Right cardiac atrium (tissue), 5 donors: Measurements from ENCODE around the gene CPXM1. TPM values are rescaled to one million over a fixed set of nuclear protein-coding genes. Genes with fewer than 3 reads are reported as not detected.

Experiments
- ATAC-seq, 2 donors: fragments of 200-7000 bp; cut with Tn5 transposase; one replicate each; pipeline versions ENCODE4 v1.8.0 to v1.9.1; 2020; ENCODE audit warnings: moderate library complexity in 2 of 2, mild to moderate bottlenecking in 1 of 2
- DNase-seq, 3 donors: peaks; one replicate each; pipeline ENCODE4 v3.0.0-alpha.2; 2020
- H3K27ac ChIP-seq: one replicate; pipeline ENCODE4 v1.5.1; 2013; ENCODE audit warnings: mild to moderate bottlenecking, low read length, control low read depth, moderate library complexity
- H3K27me3 ChIP-seq: one replicate; pipeline ENCODE4 v1.6.1; 2013; ENCODE audit not compliant: control insufficient read depth, insufficient read depth
- H3K4me1 ChIP-seq: one replicate; pipeline ENCODE4 v1.6.1; 2013; ENCODE audit warnings: low read length; ENCODE audit not compliant: control insufficient read depth, insufficient read depth
- H3K4me3 ChIP-seq: one replicate; pipeline ENCODE4 v1.5.1; 2013; ENCODE audit warnings: low read length, control low read depth
- H3K9me3 ChIP-seq: one replicate; pipeline ENCODE4 v1.6.1; 2013; ENCODE audit warnings: low read length; ENCODE audit not compliant: control insufficient read depth
- WGBS: extraction: QIAGEN DNeasy Blood & Tissue Kit; methylation state at CpG from one replicate; pipeline ENCODE4 v1.1.7; 2013; 5-methylcytosine and 5-hydroxymethylcytosine counted together
- intact Hi-C, 4 donors: fragments of 100-400 bp; cut with DNase I; formaldehyde crosslinking; loops; one replicate each; pipeline versions ENCODE4 v1.11.0 to v1.14.0; 2022 to 2023
- polyA plus RNA-seq: library from polyadenylated mRNA; stranded (reverse); fragments of 200-250 nt; gene quantifications from one replicate; pipeline ENCODE4 v1.2.3, GENCODE V29; 2013
- total RNA-seq, 4 donors: library from RNA; stranded (reverse); fragmentation: NEBNext Ultra II Directional; extraction: Animal tissue kit (Norgen Biotek cat#: 25700); gene quantifications; one replicate each; pipeline ENCODE4 v1.2.1, GENCODE V29; 2021
- donor health status: healthy with polysubstance abuse.
- donor health status: DM: no; HTN: yes; CAD: no.
- donor health status: DM: no; HTN: no; CAD: no.
- donor health status: DM: no; HTN: yes; CAD: no; lungs with severe emphysema.
- donor health status: DM: yes; HTN: yes; CAD: no.

The CPXM1 gene
- total and polyA plus RNA-seq, 5 donors, result 0.53 to 3.0 (median 1.2) TPM

GRCh38 chr20:2752567-2753460 lies 47.6 kb downstream of the CPXM1 start:
- Histone ChIP-seq H3K9me3 (no peaks in the 10 kb centered on the region), H3K4me3 (peak overlapping the region; percentile 22), H3K4me1 (no peaks in the 10 kb centered on the region), H3K27ac (no peak overlapping the region), H3K27me3 (no peaks in the 10 kb centered on the region)
- ATAC-seq (no peak), DNase-seq (peak; percentile 44 to 72 (median 72))
- intact Hi-C loops, result loop anchor here in 1 of 4 donors (10.0 kb wide), 1 partner anchor 102 kb away; no protein-coding TSS in a partner anchor
- 7% methylated on average over 47 of the region's 47 CpGs for WGBS

- WGBS, result under 1% methylated on average over 93 of the region's 93 CpGs
- intact Hi-C loops, result loop anchor here in 1 of 4 donors (10.0 kb wide), 1 partner anchor 103 kb away; no protein-coding TSS in a partner anchor
- Histone ChIP-seq H3K9me3 (no peaks in the 10 kb centered on the region), H3K4me3 (peak overlapping the region; percentile 22), H3K4me1 (no peaks in the 10 kb centered on the region), H3K27ac (no peak overlapping the region), H3K27me3 (no peaks in the 10 kb centered on the region)
- ATAC-seq, result peak; percentile 2 to 6
- peak; percentile 32 to 73 (median 73) for DNase-seq
Measured at GRCh38 chr20:2751878-2752566, 48.4 kb downstream of the CPXM1 start.

GRCh38 chr20:2751347-2751877 lies 49.0 kb downstream of the CPXM1 start:
- intact Hi-C loops, result loop anchor here in 1 of 4 donors (10.0 kb wide), 1 partner anchor 103 kb away; no protein-coding TSS in a partner anchor
- Histone ChIP-seq H3K4me3 (peak overlapping the region; percentile 22), H3K4me1 (no peaks in the 10 kb centered on the region), H3K9me3 (no peaks in the 10 kb centered on the region), H3K27ac (no peak overlapping the region), H3K27me3 (no peaks in the 10 kb centered on the region)
- WGBS, result 3% methylated on average over 26 of the region's 26 CpGs
- DNase-seq (no peak), ATAC-seq (no peak)

GRCh38 chr20:2750491-2751251 lies 49.8 kb downstream of the CPXM1 start:
- Histone ChIP-seq H3K27ac (no peak overlapping the region), H3K9me3 (no peaks in the 10 kb centered on the region), H3K4me1 (no peaks in the 10 kb centered on the region), H3K4me3 (peak overlapping the region; percentile 22), H3K27me3 (no peaks in the 10 kb centered on the region)
- 4% methylated on average over 34 of the region's 34 CpGs for WGBS
- peak; percentile 70 to 72 (median 72) for DNase-seq
- peak; percentile 40 to 77 for ATAC-seq
- intact Hi-C loops, result loop anchor here in 1 of 4 donors (10.0 kb wide), 1 partner anchor 104 kb away; no protein-coding TSS in a partner anchor

- Histone ChIP-seq H3K9me3 (no peaks in the 10 kb centered on the region), H3K4me3 (no peak overlapping the region), H3K27me3 (no peaks in the 10 kb centered on the region), H3K4me1 (no peaks in the 10 kb centered on the region), H3K27ac (no peak overlapping the region)
- DNase-seq (no peak), ATAC-seq (peak in 1 of 2 donors; percentile 19)
- WGBS, result 30% methylated on average over 30 of the region's 30 CpGs
- intact Hi-C loops, result loop anchor here in 1 of 4 donors (10.0 kb wide), 1 partner anchor 105 kb away; no protein-coding TSS in a partner anchor
Measured at GRCh38 chr20:2749951-2750490, 50.4 kb downstream of the CPXM1 start.

- Histone ChIP-seq H3K9me3 (no peaks in the 10 kb centered on the region), H3K4me1 (no peaks in the 10 kb centered on the region), H3K27me3 (no peaks in the 10 kb centered on the region), H3K27ac (no peak overlapping the region), H3K4me3 (no peak overlapping the region)
- ATAC-seq (no peak), DNase-seq (peak in 1 of 3 donors; percentile 47)
- 35% methylated on average over 49 of the region's 49 CpGs for WGBS
- intact Hi-C loops, result no loop called here
Measured at GRCh38 chr20:2749343-2749950, 51.0 kb downstream of the CPXM1 start.

GRCh38 chr20:2748551-2749342 lies 51.7 kb downstream of the CPXM1 start:
- Histone ChIP-seq H3K9me3 (no peaks in the 10 kb centered on the region), H3K4me3 (no peak overlapping the region), H3K27ac (no peak overlapping the region), H3K27me3 (no peaks in the 10 kb centered on the region), H3K4me1 (no peaks in the 10 kb centered on the region)
- 75% methylated on average over 10 of the region's 10 CpGs for WGBS
- intact Hi-C loops, result no loop called here
- DNase-seq (no peak), ATAC-seq (no peak)

- no peaks in the 10 kb centered on the region for H3K9me3 ChIP-seq
- ATAC-seq (no peak), DNase-seq (no peak)
- WGBS, result 88% methylated on average over 8 of the region's 8 CpGs
- H3K4me1 ChIP-seq, result no peaks in the 10 kb centered on the region
- H3K27me3 ChIP-seq, result no peaks in the 10 kb centered on the region
- no peak overlapping the region for H3K27ac ChIP-seq
- H3K4me3 ChIP-seq, result no peak overlapping the region
- intact Hi-C loops, result no loop called here
Measured at GRCh38 chr20:2747676-2748235, 52.7 kb downstream of the CPXM1 start.

- ATAC-seq (no peak), DNase-seq (no peak)
- Histone ChIP-seq H3K27ac (no peak overlapping the region), H3K9me3 (no peaks in the 10 kb centered on the region), H3K4me3 (no peak overlapping the region), H3K27me3 (no peaks in the 10 kb centered on the region), H3K4me1 (no peaks in the 10 kb centered on the region)
- 80% methylated on average over 8 of the region's 8 CpGs for WGBS
- intact Hi-C loops, result no loop called here
Measured at GRCh38 chr20:2746636-2747265, 53.7 kb downstream of the CPXM1 start.
